A549 (cell line): Measurements from ENCODE around the gene GSAP.

Experiments
- EP300 ChIP-seq, 2 experiments: fragments of >200 bp; sonication (Bioruptor Twin); formaldehyde crosslinking; IDR thresholded peaks; 2 replicates in 1 of 2; 3 replicates in 1 of 2; pipeline ENCODE4 v1.6.1; 2016 to 2017
- ESRRA ChIP-seq: fragments of 150-350 bp; IDR thresholded peaks from 2 replicates; pipeline ENCODE4 v1.6.1; 2014; ENCODE audit warnings: mild to moderate bottlenecking, low read length, borderline replicate concordance
- KDM5A ChIP-seq: fragments of 200-600 bp; sonication (generic); IDR thresholded peaks from 2 replicates; pipeline ENCODE4 v1.6.1; 2016; ENCODE audit warnings: antibody characterized with exemption, mild to moderate bottlenecking
- MAFK ChIP-seq: fragments of 450-650 bp; IDR thresholded peaks from 2 replicates; pipeline ENCODE4 v1.6.1; 2014; ENCODE audit not compliant: partially characterized antibody
- MAZ ChIP-seq: fragments of 150-350 bp; IDR thresholded peaks from 2 replicates; pipeline ENCODE4 v1.6.1; 2014; ENCODE audit warnings: antibody characterized with exemption, low read depth, low read length, borderline replicate concordance
- PHF8 ChIP-seq: fragments of 200-600 bp; sonication (generic); IDR thresholded peaks from 2 replicates; pipeline ENCODE4 v1.6.1; 2016; ENCODE audit warnings: low read depth, mild to moderate bottlenecking, antibody characterized with exemption, moderate library complexity, borderline replicate concordance
- POLR2A ChIP-seq: IDR thresholded peaks from 2 replicates; pipeline ENCODE4 v1.6.1; 2012; ENCODE audit warnings: mild to moderate bottlenecking, low read length
- TF ChIP-seq, protein P1 (sequence below): fragments of >200 bp; sonication (Bioruptor Twin); formaldehyde crosslinking; IDR thresholded peaks from 3 replicates; pipeline ENCODE4 v1.5.1; 2016

DNA sequence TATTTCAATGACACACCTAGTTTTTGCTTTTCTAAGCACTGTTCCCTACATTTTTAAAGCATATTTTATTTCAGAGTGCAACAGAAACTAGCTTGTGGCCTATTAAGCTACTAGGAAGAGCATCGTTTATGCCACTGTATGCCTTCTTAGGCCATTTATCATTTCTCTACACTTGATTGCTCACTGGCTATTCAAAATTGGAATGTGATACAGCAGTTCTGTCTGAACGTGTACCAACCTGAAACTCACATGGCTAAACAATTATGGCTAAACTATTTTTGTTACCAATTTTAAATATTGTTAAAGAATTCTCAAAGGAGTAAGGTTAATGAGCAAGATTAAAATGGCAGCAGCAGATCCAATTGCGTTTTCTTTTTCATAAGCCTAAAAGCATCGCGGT, 105.2 kb downstream of the GSAP start:
- TF ChIP-seq MAZ (no peak), KDM5A (no peak), POLR2A (no peak), ESRRA (no peak), EP300 (IDR thresholded peaks at IDR 0.05) (no peak), PHF8 (no peak), MAFK (no peak)
- TF ChIP-seq, protein P1, sequence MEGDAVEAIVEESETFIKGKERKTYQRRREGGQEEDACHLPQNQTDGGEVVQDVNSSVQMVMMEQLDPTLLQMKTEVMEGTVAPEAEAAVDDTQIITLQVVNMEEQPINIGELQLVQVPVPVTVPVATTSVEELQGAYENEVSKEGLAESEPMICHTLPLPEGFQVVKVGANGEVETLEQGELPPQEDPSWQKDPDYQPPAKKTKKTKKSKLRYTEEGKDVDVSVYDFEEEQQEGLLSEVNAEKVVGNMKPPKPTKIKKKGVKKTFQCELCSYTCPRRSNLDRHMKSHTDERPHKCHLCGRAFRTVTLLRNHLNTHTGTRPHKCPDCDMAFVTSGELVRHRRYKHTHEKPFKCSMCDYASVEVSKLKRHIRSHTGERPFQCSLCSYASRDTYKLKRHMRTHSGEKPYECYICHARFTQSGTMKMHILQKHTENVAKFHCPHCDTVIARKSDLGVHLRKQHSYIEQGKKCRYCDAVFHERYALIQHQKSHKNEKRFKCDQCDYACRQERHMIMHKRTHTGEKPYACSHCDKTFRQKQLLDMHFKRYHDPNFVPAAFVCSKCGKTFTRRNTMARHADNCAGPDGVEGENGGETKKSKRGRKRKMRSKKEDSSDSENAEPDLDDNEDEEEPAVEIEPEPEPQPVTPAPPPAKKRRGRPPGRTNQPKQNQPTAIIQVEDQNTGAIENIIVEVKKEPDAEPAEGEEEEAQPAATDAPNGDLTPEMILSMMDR = no peak
